Endothelial cell of umbilical vein (primary cell): ENCODE data around the gene LTO1. TPM values are rescaled to one million over a fixed set of nuclear protein-coding genes. Genes with fewer than 3 reads are reported as not detected.

Source experiments
- BruUV-seq: library from RNA; stranded (reverse); fragments of 400-500 nt; replicated peaks from 2 replicates; lab custom pipeline; 2021; lab: Mats Ljungman, UMichigan
- CTCF ChIA-PET: fragments of 300-600, 350-600 bp; sonication (Branson Sonifier 250); formaldehyde crosslinking; loops from one replicate; lab custom pipeline; 2021; ENCODE audit warnings: antibody characterized with exemption, inconsistent platforms; lab: Charles Lee
- POLR2A ChIA-PET: fragments of 300-600, 350-600 bp; sonication (Branson Sonifier 250); formaldehyde crosslinking; loops from one replicate; lab custom pipeline; 2021; ENCODE audit warnings: antibody characterized with exemption, inconsistent platforms; lab: Charles Lee
- DNase-seq: peaks from one replicate; pipeline ENCODE4 v3.0.0-alpha.2; 2011; ENCODE audit warnings: low read depth, low spot score
- FAIRE-seq: peaks from 2 replicates; lab custom pipeline; 2011; peaks lifted over from hg19 to GRCh38; lab: Jason Lieb, UNC
- H2AFZ ChIP-seq: 2 replicates; pipeline ENCODE4 v1.6.0; 2012; ENCODE audit warnings: low read depth, low read length, control low read depth, inconsistent platforms
- H3K27ac ChIP-seq: 2 replicates; pipeline ENCODE4 v1.5.1; 2011; ENCODE audit warnings: low read depth, mild to moderate bottlenecking, control low read depth, low read length, moderate library complexity; ENCODE audit not compliant: insufficient read depth
- H3K27me3 ChIP-seq, 2 experiments: 2 replicates each; pipeline versions ENCODE4 v1.6.0 to v1.6.1; 2011; ENCODE audit warnings: low read length in 2 of 2, mixed read lengths in 1 of 2; ENCODE audit not compliant: control insufficient read depth in 2 of 2, insufficient read depth in 2 of 2
- H3K36me3 ChIP-seq, 2 experiments: 2 replicates in 1 of 2; 3 replicates in 1 of 2; pipeline ENCODE4 v1.5.1; 2011; ENCODE audit warnings: low read length in 2 of 2, mild to moderate bottlenecking in 1 of 2, moderate library complexity in 1 of 2; ENCODE audit not compliant: control insufficient read depth in 2 of 2, insufficient read depth in 2 of 2; ENCODE audit errors: extremely low read depth in 1 of 2
- H3K4me1 ChIP-seq: 3 replicates; pipeline ENCODE4 v1.5.1; 2011; ENCODE audit warnings: mild to moderate bottlenecking, low read length; ENCODE audit not compliant: control insufficient read depth, insufficient read depth; ENCODE audit errors: extremely low read depth
- H3K4me2 ChIP-seq: 2 replicates; pipeline ENCODE4 v1.6.1; 2011; ENCODE audit warnings: low read length, control low read depth, mixed read lengths; ENCODE audit not compliant: insufficient read depth
- H3K4me3 ChIP-seq, 3 experiments: fragments of 200-600 bp in 1 of 3; sonication (generic), shearing (Covaris generic) in 1 of 3; replicated peaks in 1 of 3; 2 replicates each; pipeline ENCODE4 v1.5.1; 2011 to 2016; ENCODE audit warnings: control low read depth in 3 of 3, low read length in 3 of 3, mild to moderate bottlenecking in 2 of 3, inconsistent platforms in 1 of 3, low read depth in 1 of 3, moderate library complexity in 1 of 3; ENCODE audit not compliant: insufficient read depth in 1 of 3
- H3K79me2 ChIP-seq: 2 replicates; pipeline ENCODE4 v1.6.0; 2012; ENCODE audit warnings: low read length, inconsistent platforms; ENCODE audit not compliant: control insufficient read depth, insufficient read depth
- H3K9ac ChIP-seq: replicated peaks from 2 replicates; pipeline ENCODE3; 2011; ENCODE audit warnings: low read length, control low read depth; ENCODE audit not compliant: insufficient read depth; ENCODE audit errors: extremely low read depth
- H3K9me1 ChIP-seq: replicated peaks from 3 replicates; pipeline ENCODE4 v1.6.0; 2011; ENCODE audit warnings: mild to moderate bottlenecking, low read length; ENCODE audit not compliant: control insufficient read depth, insufficient read depth; ENCODE audit errors: extremely low read depth
- H3K9me3 ChIP-seq: replicated peaks from 2 replicates; pipeline ENCODE4 v1.5.1; 2012; ENCODE audit warnings: low read length, inconsistent platforms; ENCODE audit not compliant: control insufficient read depth, insufficient read depth
- H4K20me1 ChIP-seq: replicated peaks from 2 replicates; pipeline ENCODE3; 2011; ENCODE audit warnings: mild to moderate bottlenecking, low read length; ENCODE audit not compliant: control insufficient read depth, insufficient read depth; ENCODE audit errors: extremely low read depth
- CTCF ChIP-seq, 2 donors: IDR thresholded peaks; 1 replicate in 1 of 2; 2 replicates in 1 of 2; pipeline ENCODE4 v1.5.1; 2011; ENCODE audit warnings: low read length in 2 of 2, mild to moderate bottlenecking in 2 of 2, moderate library complexity in 2 of 2, control low read depth in 1 of 2, inconsistent platforms in 1 of 2, low read depth in 1 of 2; ENCODE audit not compliant: insufficient read depth in 1 of 2; ENCODE audit errors: extremely low read depth in 1 of 2
- EZH2 ChIP-seq: IDR thresholded peaks from 2 replicates; pipeline ENCODE4 v1.6.1; 2012; ENCODE audit warnings: borderline replicate concordance, low read depth, mild to moderate bottlenecking, moderate library complexity, low read length, inconsistent platforms; ENCODE audit not compliant: severe bottlenecking
- FOS ChIP-seq: IDR thresholded peaks from 2 replicates; pipeline ENCODE4 v1.6.1; 2011; ENCODE audit warnings: mild to moderate bottlenecking, low read length, moderate library complexity, borderline replicate concordance; ENCODE audit not compliant: insufficient read depth
- GATA2 ChIP-seq: IDR thresholded peaks from 2 replicates; pipeline ENCODE4 v1.7.0; 2011; ENCODE audit warnings: low read depth, mild to moderate bottlenecking, moderate library complexity, mixed read lengths, low read length; ENCODE audit not compliant: insufficient read length, insufficient read depth
- JUN ChIP-seq: IDR thresholded peaks from 2 replicates; pipeline ENCODE4 v1.6.1; 2011; ENCODE audit warnings: borderline replicate concordance, low read depth; ENCODE audit not compliant: insufficient read length, insufficient read depth
- MAX ChIP-seq: IDR thresholded peaks from 2 replicates; pipeline ENCODE4 v1.6.1; 2011; ENCODE audit not compliant: insufficient read depth, insufficient read length
- MYC ChIP-seq: IDR thresholded peaks from one replicate; pipeline ENCODE4 v1.6.1; 2011; ENCODE audit warnings: mild to moderate bottlenecking, low read depth, low read length
- POLR2A ChIP-seq: IDR thresholded peaks from 2 replicates; pipeline ENCODE4 v1.6.1; 2012; ENCODE audit warnings: low read depth, mild to moderate bottlenecking, control low read depth, low read length
- POLR2AphosphoS5 ChIP-seq: IDR thresholded peaks from 2 replicates; pipeline ENCODE4 v1.6.1; 2012; ENCODE audit warnings: low read depth, mild to moderate bottlenecking, control low read depth, low read length, moderate library complexity; ENCODE audit not compliant: insufficient read depth
- dilution Hi-C: fragments of 300-500 bp; cut with MboI; formaldehyde crosslinking; loops from one replicate; pipeline ENCODE4 v1.15.0; 2019; ENCODE audit warnings: low sequenced_read_pairs; ENCODE audit not compliant: extremely low pct_ligation_motif_present
- intact Hi-C: fragments of 100-400 bp; cut with micrococcal nuclease; formaldehyde crosslinking; loops from one replicate; pipeline ENCODE4 v1.10.0; 2022
- polyA plus RNA-seq, 4 experiments: library from polyadenylated mRNA; depleted of rRNA in 3 of 4; stranded (reverse) in 3 of 4; unstranded in 1 of 4; fragments of >200 nt; gene quantifications; 2 replicates each; pipeline versions ENCODE4 v1.2.1 to v1.2.3, GENCODE V29; 2011 to 2012; ENCODE audit warnings: missing spikeins in 1 of 4
- total RNA-seq: library from RNA; stranded (reverse); gene quantifications from 2 replicates; pipeline ENCODE4 v1.2.3, GENCODE V29; 2021

LTO1 gene
- total and polyA plus RNA-seq, 2 donors (not counting 3 experiments of a cell fraction or from before 2014, with no cell fraction given): 26.8 to 30.9 TPM

GRCh38 chr11:69654001-69654659, 21.0 kb downstream of the LTO1 start:
- H4K20me1 ChIP-seq: no peaks in the 10 kb centered on the region
- peaks cover 18 to 24% of the 10 kb centered on the region in 2 experiments for H3K36me3 ChIP-seq
- H3K9me1 ChIP-seq: no peaks in the 10 kb centered on the region
- H3K27me3 ChIP-seq: no peaks in the 10 kb centered on the region
- BruUV-seq: no TSS peak
- intact Hi-C loops: no loop called here
- H3K4me1 ChIP-seq: peaks cover 3% of the 10 kb centered on the region
- dilution Hi-C loops: loop anchor here (25.0 kb wide), 1 partner anchor 542 kb away; no protein-coding TSS in a partner anchor
- DNase-seq (no peak), FAIRE-seq (no peak)
- H3K9me3 ChIP-seq: no peaks in the 10 kb centered on the region
- no peak overlapping the region for H3K4me3 ChIP-seq
- H2AFZ ChIP-seq: no peak overlapping the region
- H3K79me2 ChIP-seq: peaks cover 12% of the 10 kb centered on the region
- ChIA-PET CTCF (interaction anchor here (0.9 to 1.8 kb wide), 3 partner anchors 9 to 553 kb away, joined by 3 to 4 read pairs (median 3); no protein-coding TSS in a partner anchor), POLR2A (no interaction called here)
- no peak overlapping the region for H3K9ac ChIP-seq
- no peak for TF ChIP-seq CTCF (IDR thresholded peaks at IDR 0.05; ENCODE audit: extremely low read depth in 1 of 2, insufficient read depth in 1 of 2, low read depth in 1 of 2, low read length in 2 of 2)
- H3K4me2 ChIP-seq: no peak overlapping the region
- no peak overlapping the region for H3K27ac ChIP-seq

GRCh38 chr11:69653406-69653960, 21.7 kb downstream of the LTO1 start:
- H3K27ac ChIP-seq: no peak overlapping the region
- no peak overlapping the region for H3K4me3 ChIP-seq
- dilution Hi-C loops: loop anchor here (25.0 kb wide), 1 partner anchor 541 kb away; no protein-coding TSS in a partner anchor
- peaks cover 16% of the 10 kb centered on the region for H3K79me2 ChIP-seq
- no peak overlapping the region for H3K4me2 ChIP-seq
- FAIRE-seq (no peak), DNase-seq (no peak)
- H3K36me3 ChIP-seq: peaks cover 21 to 26% of the 10 kb centered on the region in 2 experiments
- H4K20me1 ChIP-seq: no peaks in the 10 kb centered on the region
- peaks cover 3% of the 10 kb centered on the region for H3K4me1 ChIP-seq
- no peak overlapping the region for H3K9ac ChIP-seq
- no peak overlapping the region for H2AFZ ChIP-seq
- no peaks in the 10 kb centered on the region for H3K9me3 ChIP-seq
- no peak for TF ChIP-seq CTCF (IDR thresholded peaks at IDR 0.05; ENCODE audit: extremely low read depth in 1 of 2, insufficient read depth in 1 of 2, low read depth in 1 of 2, low read length in 2 of 2)
- no peak for TF ChIP-seq MYC
- no peak for TF ChIP-seq EZH2
- TF ChIP-seq MAX: no peak
- TF ChIP-seq POLR2AphosphoS5: no peak
- TF ChIP-seq POLR2A: no peak
- no peak for TF ChIP-seq GATA2
- no peak for TF ChIP-seq FOS
- TF ChIP-seq JUN: no peak
- no peaks in the 10 kb centered on the region for H3K9me1 ChIP-seq
- intact Hi-C loops: no loop called here
- H3K27me3 ChIP-seq: no peaks in the 10 kb centered on the region
- ChIA-PET POLR2A (no interaction called here), CTCF (interaction anchor here (0.9 to 1.8 kb wide), 4 partner anchors 9 to 552 kb away, joined by 3 to 4 read pairs (median 4); no protein-coding TSS in a partner anchor)
- BruUV-seq: no TSS peak
